Measurements from ENCODE around the gene ABCG1.
A peak's percentile ranks its signal among the peaks of the same experiment; 100 is the strongest.

ABCG1 gene

DNA sequence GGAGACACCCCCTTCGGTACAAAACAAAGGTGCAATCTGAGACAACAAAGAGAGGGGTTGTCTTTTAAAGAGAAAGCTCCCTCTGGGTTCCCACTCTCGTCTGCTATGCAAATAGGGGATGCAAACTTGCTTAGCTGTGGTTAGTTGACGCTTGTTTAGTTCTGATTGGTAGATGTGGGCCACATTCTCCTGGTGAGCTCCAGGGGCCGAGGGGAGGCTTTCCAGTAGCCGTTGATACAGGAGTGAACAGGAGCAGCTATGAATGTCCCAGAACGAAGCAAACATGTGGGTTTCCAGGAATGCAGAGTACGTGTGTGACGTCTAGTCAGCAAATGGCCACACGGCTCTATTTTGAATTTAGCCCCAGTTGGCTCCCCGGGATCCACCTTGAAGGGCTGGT lies 117.1 kb downstream of the ABCG1 start:
- no peak for DNase-seq

- DNase-seq, result no peak
Measured at GRCh38 chr21:42337276-42337675, 118.3 kb downstream of the ABCG1 start.

DNA sequence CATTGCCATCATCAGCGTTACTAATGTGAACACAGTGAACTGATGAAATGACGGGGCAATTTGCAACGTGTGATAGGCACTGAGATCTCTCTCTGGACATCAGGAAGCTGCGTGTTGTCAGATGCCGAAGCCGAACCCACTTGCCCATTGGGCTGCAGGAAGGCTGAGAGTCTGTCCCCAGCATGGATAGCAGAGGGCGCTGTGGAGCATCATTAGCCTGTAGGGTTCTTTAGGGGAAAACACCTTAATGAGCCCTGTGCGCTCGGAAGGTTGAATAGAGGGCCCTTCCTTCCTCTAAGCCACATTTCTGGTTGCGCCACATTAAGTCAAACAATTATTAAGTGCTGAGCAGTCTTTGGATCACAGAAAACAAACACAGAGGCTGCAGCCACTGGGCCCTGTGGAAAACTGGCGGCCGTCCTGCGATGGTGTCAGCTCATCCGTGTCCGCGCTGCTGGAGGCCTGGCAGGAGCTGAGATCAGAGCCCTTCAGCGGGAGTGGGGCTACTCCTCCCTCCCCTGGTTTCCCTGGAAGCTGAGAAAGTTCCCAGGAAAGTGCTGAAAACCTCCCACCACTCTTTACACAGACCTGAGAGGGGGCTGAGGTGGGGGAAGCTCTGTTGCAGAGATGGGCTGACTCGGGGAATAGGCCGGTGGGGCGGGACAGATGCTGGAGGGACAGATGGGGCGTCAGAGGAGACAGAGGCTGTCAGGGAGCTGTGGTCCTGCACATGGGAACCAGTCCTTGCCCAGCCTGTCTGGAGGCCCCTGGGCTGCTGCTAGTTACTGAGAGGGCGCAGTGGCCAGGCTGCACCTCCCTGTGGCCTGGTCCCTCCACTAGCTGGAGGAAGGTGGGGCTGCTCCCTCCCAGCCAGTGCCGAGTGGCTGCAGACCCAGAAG lies 119.1 kb downstream of the ABCG1 start:
- peak; percentile 81 for DNase-seq

- no peak for DNase-seq
Measured at GRCh38 chr21:42338729-42339715, 120.1 kb downstream of the ABCG1 start.

DNA sequence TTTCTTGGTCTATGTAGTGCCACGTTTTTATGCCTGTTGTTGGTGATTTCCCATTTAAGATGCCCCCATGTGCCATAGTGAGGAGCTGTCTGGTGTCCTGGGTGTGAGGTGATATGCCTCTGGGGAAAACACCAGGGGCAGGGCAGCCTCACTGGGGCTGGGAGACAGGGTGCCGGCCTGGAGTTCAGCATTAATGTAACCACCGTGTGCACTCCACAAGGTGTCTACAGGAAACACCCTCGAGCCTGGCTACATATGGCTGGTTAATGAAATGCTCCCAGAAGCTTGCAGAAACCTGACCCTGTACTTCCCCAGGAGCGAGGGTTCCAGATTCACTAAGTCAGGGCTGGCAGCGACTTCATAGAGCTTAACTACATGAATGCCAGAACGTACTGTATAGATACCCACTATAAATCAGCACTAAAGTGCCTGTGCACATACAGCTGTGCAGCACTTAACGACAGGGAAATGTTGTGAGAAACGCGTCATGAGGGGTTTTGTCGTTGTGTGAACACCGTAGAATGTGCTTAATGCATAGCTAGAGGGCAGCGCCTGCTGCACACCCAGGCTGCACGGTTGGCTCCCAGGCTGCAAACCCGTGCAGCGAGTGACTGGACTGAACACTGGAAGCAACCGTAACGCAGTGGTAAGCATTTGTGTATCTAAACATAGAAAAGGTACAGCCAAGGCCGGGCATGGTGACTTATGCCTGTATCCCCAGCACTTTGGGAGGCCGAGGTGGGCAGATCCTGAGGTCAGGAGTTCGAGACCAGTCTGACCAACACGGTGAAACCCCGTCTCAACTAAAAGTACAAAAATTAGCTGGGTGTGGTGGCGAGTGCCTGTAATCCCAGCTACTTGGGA lies 121.5 kb downstream of the ABCG1 start:
- no peak for DNase-seq

GRCh38 chr21:42341776-42342542 lies 123.0 kb downstream of the ABCG1 start:
- DNase-seq, result no peak

DNA sequence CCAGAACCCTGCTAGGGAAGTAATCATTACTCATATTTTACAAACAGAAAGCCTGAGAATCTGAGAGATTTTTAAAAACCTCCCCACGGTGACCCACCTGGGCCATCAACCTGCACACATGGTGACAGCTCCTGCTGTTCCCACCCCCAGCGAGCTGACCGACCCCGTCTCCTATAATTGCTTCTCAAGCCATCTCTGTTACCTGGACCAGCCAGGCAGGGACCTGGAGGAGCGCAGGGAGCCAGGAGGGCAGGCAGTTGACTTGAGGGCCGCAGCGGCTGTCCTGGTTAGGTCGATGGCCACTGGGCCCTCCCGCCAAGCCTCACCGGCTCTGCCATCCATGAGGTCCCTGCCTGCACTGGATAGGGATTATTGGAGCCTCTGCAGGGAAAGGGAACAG lies 124.2 kb downstream of the ABCG1 start:
- DNase-seq, result no peak

- no peak for DNase-seq
Measured at GRCh38 chr21:42343556-42343955, 124.6 kb downstream of the ABCG1 start.

GRCh38 chr21:42343963-42344510 lies 125.1 kb downstream of the ABCG1 start:
- DNase-seq, result no peak

DNA sequence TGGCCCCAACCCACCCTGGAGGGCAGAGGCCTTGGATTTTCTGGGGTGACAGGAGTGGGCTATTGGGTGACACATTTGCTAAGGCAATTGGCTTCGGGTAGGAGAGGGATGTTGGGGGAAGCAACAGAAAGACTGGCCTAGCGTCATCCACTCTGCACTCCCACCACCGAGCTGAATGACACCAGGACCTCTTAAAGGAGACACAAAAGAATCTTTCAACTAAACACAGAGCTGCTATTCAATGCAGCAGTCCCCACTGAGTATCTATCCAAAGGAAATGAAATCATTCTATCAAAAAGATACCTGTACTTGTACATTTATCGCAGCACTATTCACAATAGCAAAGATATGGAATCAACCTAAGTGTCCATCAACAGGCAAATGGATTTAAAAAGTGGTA lies 125.7 kb downstream of the ABCG1 start:
- DNase-seq, result no peak

- DNase-seq, result no peak
Measured at GRCh38 chr21:42346441-42346840, 127.5 kb downstream of the ABCG1 start.

Measured in stimulated activated CD4-positive, alpha-beta T cell treated with anti-CD3 and anti-CD28 coated beads, Interleukin-12 subunit alpha, Interleukin-12 subunit beta, amount 100 ng/mL, for 4 hours (primary cell).